OCI-M2 (cell line): ENCODE results near the gene SMIM38.

Source experiments
- DNase-seq: peaks from one replicate; lab custom pipeline; 2025; ENCODE audit not compliant: unreplicated experiment; lab: John Stamatoyannopoulos, UW

Gene SMIM38

DNA sequence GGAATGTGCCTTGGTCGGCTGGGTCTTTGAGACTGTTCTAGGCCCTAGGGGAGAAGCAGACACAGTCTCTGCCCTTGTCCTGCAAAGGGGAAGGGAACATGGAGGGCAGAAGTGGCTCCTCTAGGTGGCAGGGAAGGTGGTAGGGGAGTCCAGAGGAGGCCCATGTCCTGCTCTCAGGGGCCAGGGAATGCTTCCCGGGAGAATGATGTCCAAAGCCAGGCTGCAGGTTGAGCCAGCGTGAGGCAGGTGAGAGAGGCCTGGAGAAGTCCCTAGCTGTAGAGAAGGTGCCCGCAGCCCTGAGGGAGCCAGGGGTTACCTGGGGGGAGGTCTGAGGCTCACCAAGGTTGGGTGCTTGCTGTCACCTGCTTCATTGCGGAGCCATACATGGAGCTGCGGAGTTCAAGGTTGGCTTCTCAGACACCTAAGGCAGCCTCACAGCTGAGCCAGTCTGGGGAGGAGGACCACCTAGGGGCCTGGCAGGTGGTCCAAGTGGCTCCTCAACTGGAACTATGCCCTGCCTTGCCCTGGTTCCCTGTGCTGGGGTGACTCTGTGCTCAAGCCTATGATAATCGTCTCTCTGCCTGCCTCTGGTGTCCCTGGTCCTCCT is 46.1 kb downstream of the SMIM38 start:
- no peak for DNase-seq

GRCh38 chr11:69202511-69203221 is 46.9 kb downstream of the SMIM38 start:
- DNase-seq, result no peak

GRCh38 chr11:69203381-69203780 is 47.6 kb downstream of the SMIM38 start:
- no peak for DNase-seq

DNA sequence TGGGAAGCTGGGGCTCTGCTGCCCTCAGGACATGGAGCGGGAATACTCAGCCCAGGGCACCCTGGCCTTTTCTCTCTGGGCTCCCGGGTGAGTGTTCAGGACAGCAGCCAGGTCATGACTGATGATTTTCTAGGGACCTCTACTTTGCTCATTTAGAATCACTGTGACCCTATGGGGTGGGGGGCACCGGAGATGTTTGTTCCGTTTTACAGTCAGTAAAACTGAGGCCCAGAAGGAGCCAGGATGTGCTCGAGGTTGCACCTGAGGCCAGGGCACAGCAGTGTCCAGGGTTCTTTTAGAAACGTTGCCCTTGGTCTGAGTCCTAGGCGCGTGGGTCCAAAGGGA is 48.1 kb downstream of the SMIM38 start:
- no peak for DNase-seq

- no peak for DNase-seq
Measured at GRCh38 chr11:69204246-69204940, 48.7 kb downstream of the SMIM38 start.

DNA sequence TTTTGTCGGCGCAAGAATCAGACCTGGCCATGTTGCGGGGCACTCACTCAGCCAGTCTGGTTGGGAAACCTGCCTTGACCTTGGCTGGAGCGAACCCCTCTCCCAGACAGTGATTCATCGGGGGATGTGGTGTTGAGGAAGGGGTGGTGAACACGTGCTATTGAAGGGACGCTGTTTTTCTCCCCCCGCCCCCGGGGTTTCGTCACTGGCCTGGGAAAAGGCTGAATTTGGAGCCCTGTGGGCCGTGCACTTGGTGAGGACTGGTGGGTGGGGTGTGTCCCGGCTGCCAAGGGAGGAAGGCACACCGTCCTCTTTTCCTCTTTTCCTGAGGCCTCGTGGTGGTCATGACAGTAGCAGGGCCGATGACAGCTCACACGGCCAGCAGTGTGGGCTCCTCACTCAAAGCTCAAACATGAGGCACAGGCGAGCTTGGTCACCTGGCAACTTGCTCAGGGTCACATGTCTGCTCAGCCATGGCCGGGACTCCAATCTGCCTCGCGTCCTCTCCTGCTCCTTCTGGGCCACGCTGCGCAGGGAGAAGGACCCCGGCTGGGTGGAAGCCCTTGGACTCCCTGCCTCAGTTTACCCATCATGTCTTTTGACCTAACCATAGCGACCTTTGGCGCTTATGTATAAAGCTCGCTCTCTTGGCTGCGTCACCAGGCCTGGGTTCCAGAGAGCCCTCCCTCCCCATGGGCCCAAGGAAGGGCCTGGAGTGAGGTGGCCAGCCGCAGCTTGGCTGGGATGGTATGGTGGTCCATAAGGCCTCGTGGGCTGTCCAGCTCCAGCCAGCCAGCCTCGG is 49.4 kb downstream of the SMIM38 start:
- no peak for DNase-seq
